Body of pancreas (tissue), 4 donors: Measurements from ENCODE around the gene LTBP3. TPM values are rescaled to one million over a fixed set of nuclear protein-coding genes. Genes with fewer than 3 reads are reported as not detected.
A peak's percentile ranks its signal among the peaks of the same experiment; 100 is the strongest.

ENCODE experiments used
- ATAC-seq: fragments of 150-250 bp; one replicate; pipeline ENCODE4 v1.9.1; 2016
- DNase-seq, 4 donors: peaks; one replicate each; pipeline ENCODE4 v3.0.0-alpha.2; 2019
- H3K27ac ChIP-seq, 4 donors: fragments of 200-600 bp; sonication (generic); 1 replicate in 3 of 4; 2 replicates in 1 of 4; pipeline versions ENCODE4 v1.5.1 to v1.6.1; 2016 to 2019; ENCODE audit warnings: mild to moderate bottlenecking in 1 of 4, mixed read lengths in 1 of 4, moderate library complexity in 1 of 4
- H3K27me3 ChIP-seq, 2 donors: fragments of 200-600 bp; sonication (generic); one replicate each; pipeline ENCODE4 v1.6.0; 2016; ENCODE audit warnings: mild to moderate bottlenecking in 1 of 2
- H3K36me3 ChIP-seq, 2 donors: fragments of 200-600 bp; sonication (generic); replicated peaks in 1 of 2; 2 replicates each; pipeline ENCODE4 v1.5.1; 2016; ENCODE audit warnings: low read depth in 2 of 2; ENCODE audit not compliant: insufficient read depth in 1 of 2
- H3K4me1 ChIP-seq: fragments of 200-600 bp; sonication (generic); one replicate; pipeline ENCODE4 v1.6.0; 2016
- H3K4me3 ChIP-seq, 2 donors: fragments of 200-600 bp; sonication (generic); 1 replicate in 1 of 2; 2 replicates in 1 of 2; pipeline ENCODE4 v1.5.1; 2016 to 2019
- H3K9me3 ChIP-seq, 3 donors: fragments of 200-600 bp; sonication (generic); 1 replicate in 2 of 3; 2 replicates in 1 of 3; pipeline ENCODE4 v1.5.1; 2016
- POLR2A ChIP-seq, 3 donors: fragments of 450-650 bp; IDR thresholded peaks; one replicate each; pipeline ENCODE4 v1.6.1; 2016; ENCODE audit warnings: antibody characterized with exemption in 3 of 3, mild to moderate bottlenecking in 2 of 3
- whole genome bisulfite sequencing, 2 donors: methylation state at CpG; one replicate each; pipeline ENCODE4 v1.1.5; 2017; 5-methylcytosine and 5-hydroxymethylcytosine counted together
- intact Hi-C: fragments of 100-400 bp; cut with DNase I; formaldehyde crosslinking; loops from one replicate; pipeline ENCODE4 v1.15.1; 2023
- total RNA-seq, 2 donors: library from RNA; depleted of rRNA; stranded (reverse); fragments of >200 nt; gene quantifications; one replicate each; pipeline ENCODE4 v1.1.0, GENCODE V29; 2016
- TF ChIP-seq, protein P1 (sequence below), 7 experiments: fragments of 450-650 bp in 4 of 7; fragments of 200-600 bp in 3 of 7; sonication (generic) in 3 of 7; IDR thresholded peaks; one replicate each; pipeline ENCODE4 v1.5.1; 2016 to 2019; ENCODE audit warnings: antibody characterized with exemption in 7 of 7

Gene LTBP3
- total RNA-seq, 2 donors from 2014 or later: 131 to 330 TPM

DNA sequence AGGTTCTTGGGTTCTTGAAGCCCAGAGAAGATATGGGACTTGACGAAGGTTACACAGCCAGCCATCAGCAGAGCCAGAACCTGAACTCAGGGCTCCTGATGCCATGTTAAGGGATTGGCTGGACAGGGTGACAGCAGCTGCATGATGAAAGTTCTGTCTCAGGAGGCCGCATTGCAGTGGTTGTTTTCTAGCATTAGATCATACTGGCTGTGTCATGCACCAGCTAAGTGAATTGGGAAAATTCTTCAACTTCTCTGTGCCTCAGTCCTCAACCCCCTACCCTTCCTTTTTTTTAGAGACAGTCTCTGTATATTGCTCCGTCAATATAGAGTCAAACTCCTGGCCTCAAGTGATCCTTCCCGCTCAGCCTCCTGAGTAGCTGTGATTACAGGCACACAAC is 5.4 kb upstream of the LTBP3 start:
- Histone ChIP-seq H3K4me3 (no peak overlapping the region), H3K27ac (no peak overlapping the region), H3K27me3 (no peaks in the 10 kb centered on the region), H3K4me1 (peaks cover 35% of the 10 kb centered on the region), H3K36me3 (no peaks in the 10 kb centered on the region), H3K9me3 (no peaks in the 10 kb centered on the region)
- no peak for ATAC-seq
- DNase-seq: no peak
- TF ChIP-seq, protein P1, sequence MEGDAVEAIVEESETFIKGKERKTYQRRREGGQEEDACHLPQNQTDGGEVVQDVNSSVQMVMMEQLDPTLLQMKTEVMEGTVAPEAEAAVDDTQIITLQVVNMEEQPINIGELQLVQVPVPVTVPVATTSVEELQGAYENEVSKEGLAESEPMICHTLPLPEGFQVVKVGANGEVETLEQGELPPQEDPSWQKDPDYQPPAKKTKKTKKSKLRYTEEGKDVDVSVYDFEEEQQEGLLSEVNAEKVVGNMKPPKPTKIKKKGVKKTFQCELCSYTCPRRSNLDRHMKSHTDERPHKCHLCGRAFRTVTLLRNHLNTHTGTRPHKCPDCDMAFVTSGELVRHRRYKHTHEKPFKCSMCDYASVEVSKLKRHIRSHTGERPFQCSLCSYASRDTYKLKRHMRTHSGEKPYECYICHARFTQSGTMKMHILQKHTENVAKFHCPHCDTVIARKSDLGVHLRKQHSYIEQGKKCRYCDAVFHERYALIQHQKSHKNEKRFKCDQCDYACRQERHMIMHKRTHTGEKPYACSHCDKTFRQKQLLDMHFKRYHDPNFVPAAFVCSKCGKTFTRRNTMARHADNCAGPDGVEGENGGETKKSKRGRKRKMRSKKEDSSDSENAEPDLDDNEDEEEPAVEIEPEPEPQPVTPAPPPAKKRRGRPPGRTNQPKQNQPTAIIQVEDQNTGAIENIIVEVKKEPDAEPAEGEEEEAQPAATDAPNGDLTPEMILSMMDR (IDR thresholded peaks at IDR 0.05): no peak
- no peak for TF ChIP-seq POLR2A (IDR thresholded peaks at IDR 0.05)
- intact Hi-C loops: no loop called here
- WGBS, 2 donors: 88 to 98% methylated on average over 4 of the region's 4 CpGs

DNA sequence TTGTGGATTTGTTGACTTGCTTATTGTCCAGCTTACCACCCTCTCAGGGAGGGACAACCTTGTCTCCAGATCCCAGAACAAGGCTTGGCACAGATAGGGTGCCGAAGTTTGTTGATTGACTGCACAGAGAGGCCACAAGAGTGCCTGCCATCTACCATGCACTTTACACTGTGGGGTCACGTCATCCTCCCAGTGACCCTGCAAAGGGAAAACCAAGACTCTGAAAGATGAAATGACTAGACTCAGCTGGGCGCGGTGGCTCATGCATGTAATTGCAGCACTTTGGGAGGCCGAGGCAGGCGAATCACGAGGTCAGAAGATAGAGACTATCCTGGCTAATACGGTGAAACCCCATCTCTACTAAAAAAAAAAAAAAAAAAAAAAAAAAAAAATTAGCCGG is 4.6 kb upstream of the LTBP3 start:
- Histone ChIP-seq H3K4me1 (peaks cover 29% of the 10 kb centered on the region), H3K4me3 (no peak overlapping the region), H3K27me3 (no peaks in the 10 kb centered on the region), H3K9me3 (no peaks in the 10 kb centered on the region), H3K27ac (no peak overlapping the region), H3K36me3 (no peaks in the 10 kb centered on the region)
- TF ChIP-seq, protein P1 (IDR thresholded peaks at IDR 0.05): no peak
- no peak for TF ChIP-seq POLR2A (IDR thresholded peaks at IDR 0.05)
- ATAC-seq (no peak), DNase-seq (no peak)
- 84 to 93% methylated on average over 9 of the region's 9 CpGs for WGBS, 2 donors
- intact Hi-C loops: no loop called here

DNA sequence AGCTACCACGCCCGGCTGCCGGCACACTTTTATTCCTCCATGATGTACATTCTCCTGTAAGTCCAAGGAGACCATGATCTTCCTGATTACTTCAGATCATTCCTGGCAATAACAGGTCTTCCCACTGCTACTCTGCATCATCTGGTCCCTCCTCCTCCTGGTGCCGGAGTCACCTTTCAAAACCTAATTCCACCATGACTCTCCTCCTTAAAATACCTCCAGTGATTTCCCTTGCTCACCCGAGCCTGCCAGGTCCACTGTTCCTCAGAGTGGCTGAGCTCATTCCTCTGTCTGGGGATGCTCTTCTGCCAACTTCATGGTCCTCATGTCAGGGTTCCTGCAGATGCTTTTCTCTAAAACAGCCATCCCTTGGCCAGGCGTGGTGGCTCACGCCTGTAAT is 3.9 kb upstream of the LTBP3 start:
- no peak overlapping the region for H3K4me3 ChIP-seq
- DNase-seq (no peak), ATAC-seq (no peak)
- TF ChIP-seq, protein P1 (IDR thresholded peaks at IDR 0.05): no peak
- no peak for TF ChIP-seq POLR2A (IDR thresholded peaks at IDR 0.05)
- 78 to 86% methylated on average over 7 of the region's 7 CpGs for WGBS, 2 donors
- peaks cover 29% of the 10 kb centered on the region for H3K4me1 ChIP-seq
- no peaks in the 10 kb centered on the region for H3K9me3 ChIP-seq
- no peaks in the 10 kb centered on the region for H3K36me3 ChIP-seq
- no peak overlapping the region for H3K27ac ChIP-seq
- intact Hi-C loops: no loop called here
- H3K27me3 ChIP-seq: no peaks in the 10 kb centered on the region

DNA sequence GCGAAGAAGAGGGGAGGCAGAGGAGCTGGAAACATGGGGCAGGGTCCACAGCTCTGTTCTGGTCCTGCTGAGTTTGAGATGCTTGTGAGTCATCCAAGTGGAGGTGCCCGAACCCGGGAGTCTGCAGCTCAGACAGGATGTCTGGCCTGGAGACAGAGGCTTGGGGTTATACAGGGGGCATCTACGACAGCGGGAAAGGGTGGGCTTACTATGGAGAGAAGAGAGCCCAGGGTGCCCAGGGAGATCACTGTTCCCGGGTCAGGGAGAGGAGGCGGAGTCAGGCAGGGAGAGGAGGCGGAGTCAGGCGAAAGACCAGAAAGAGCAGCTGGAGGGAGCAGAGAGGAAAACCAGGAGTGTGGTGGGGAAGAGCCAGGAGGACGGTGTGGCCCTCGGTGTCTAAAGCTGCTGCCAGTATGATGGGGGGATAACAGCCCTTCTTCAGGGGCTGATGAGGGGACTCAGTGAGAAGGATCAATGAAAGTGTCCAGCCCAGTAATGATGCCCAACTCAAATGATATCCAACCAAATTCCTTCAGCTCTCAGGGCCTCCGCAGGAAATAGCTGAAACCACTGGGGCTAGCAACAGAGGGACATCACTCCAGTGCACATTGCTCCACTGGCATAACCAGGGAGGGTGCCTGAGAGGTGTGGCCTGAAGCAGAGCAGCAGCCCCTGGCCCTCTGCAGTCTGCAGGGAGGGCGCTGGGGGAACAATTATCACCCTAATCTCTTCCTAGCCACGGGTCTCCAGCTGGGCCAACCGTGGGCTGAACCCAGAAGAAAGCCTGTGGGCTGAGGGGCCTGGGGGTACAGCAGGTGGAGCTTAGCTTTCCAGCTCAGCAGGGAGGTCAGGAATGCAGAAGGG is 2.6 kb upstream of the LTBP3 start:
- peak in 3 of 4 donors; percentile 47 to 64 (median 61) for DNase-seq
- 48 to 52% methylated on average over 11 to 15 of the region's 15 CpGs for WGBS, 2 donors
- TF ChIP-seq POLR2A (IDR thresholded peaks at IDR 0.05): no peak
- TF ChIP-seq, protein P1 (IDR thresholded peaks at IDR 0.05): no peak
- H3K27me3 ChIP-seq: no peaks in the 10 kb centered on the region
- no peak overlapping the region for H3K4me3 ChIP-seq
- H3K27ac ChIP-seq: peak overlapping the region; percentile 1 to 96 (median 89)
- H3K36me3 ChIP-seq: no peaks in the 10 kb centered on the region
- H3K4me1 ChIP-seq: peaks cover 42% of the 10 kb centered on the region
- H3K9me3 ChIP-seq: no peaks in the 10 kb centered on the region
- intact Hi-C loops: no loop called here
- no peak for ATAC-seq
